ENCODE measurements around the gene ADAMTSL2.

- no peak for TF ChIP-seq TAF1 (IDR thresholded peaks at IDR 0.05; ENCODE audit: low read depth, low read length)
- no peak for TF ChIP-seq POLR2A (IDR thresholded peaks at IDR 0.05; ENCODE audit: low read depth, low read length)
- TF ChIP-seq POLR2AphosphoS5 (IDR thresholded peaks at IDR 0.05; ENCODE audit: low read depth, low read length), result no peak
- no peak for TF ChIP-seq POU2F2 (IDR thresholded peaks at IDR 0.05; ENCODE audit: low read depth, low read length)
- no peak for TF ChIP-seq PAX5 (IDR thresholded peaks at IDR 0.05; ENCODE audit: insufficient read depth, low read length, severe bottlenecking)
- TF ChIP-seq SPI1 (IDR thresholded peaks at IDR 0.05; ENCODE audit: low read depth, low read length), result no peak
Observed at GRCh38 chr9:133615186-133615585, 80.7 kb downstream of the ADAMTSL2 start.
